AG04449 (cell line): ENCODE measurements around the gene ATF4.

Source experiments
- CTCF ChIA-PET: fragments of 350-600 bp; formaldehyde crosslinking; extraction: SDS; loops from one replicate; lab custom pipeline; 2021; ENCODE audit warnings: antibody characterized with exemption; lab: Yijun Ruan, JAX
- POLR2A ChIA-PET: fragments of 400-600, 350-600 bp; formaldehyde crosslinking; extraction: SDS; loops from one replicate; lab custom pipeline; 2020; ENCODE audit warnings: antibody characterized with exemption, inconsistent platforms; lab: Yijun Ruan, JAX
- DNase-seq: peaks from one replicate; pipeline ENCODE4 v3.0.0-alpha.2; 2010; ENCODE audit warnings: low read depth, low spot score
- H3K4me3 ChIP-seq: 2 replicates; pipeline ENCODE4 v1.5.1; 2011; ENCODE audit warnings: low read depth, mild to moderate bottlenecking, control low read depth, low read length
- TF ChIP-seq, protein P1 (sequence below): IDR thresholded peaks from one replicate; pipeline ENCODE4 v1.5.1; 2011; ENCODE audit warnings: mild to moderate bottlenecking, moderate library complexity, low read length, control low read depth, inconsistent platforms; ENCODE audit not compliant: insufficient read depth; ENCODE audit errors: missing control alignments

Gene ATF4

DNA sequence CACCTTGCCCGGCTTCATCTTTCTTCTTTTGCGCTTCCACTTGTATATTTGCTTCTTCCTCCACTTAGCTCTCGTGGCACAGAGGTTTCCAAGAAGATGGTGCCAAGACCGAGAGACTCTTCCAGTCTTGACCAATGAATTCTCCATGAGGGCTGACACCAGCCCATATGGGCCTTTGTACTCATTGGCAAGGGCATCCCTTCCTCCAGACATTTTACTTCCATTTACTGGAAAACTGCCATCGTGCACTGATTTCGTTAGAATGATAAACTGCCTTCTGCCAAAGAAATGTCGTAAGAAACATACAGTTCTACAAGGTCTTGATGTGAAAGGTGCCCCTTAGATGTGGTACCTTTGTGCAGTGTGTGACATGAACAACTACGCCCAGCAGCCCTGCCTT lies 22.9 kb upstream of the ATF4 start:
- no peak overlapping the region for H3K4me3 ChIP-seq
- POLR2A ChIA-PET = no interaction called here
- TF ChIP-seq, protein P1, sequence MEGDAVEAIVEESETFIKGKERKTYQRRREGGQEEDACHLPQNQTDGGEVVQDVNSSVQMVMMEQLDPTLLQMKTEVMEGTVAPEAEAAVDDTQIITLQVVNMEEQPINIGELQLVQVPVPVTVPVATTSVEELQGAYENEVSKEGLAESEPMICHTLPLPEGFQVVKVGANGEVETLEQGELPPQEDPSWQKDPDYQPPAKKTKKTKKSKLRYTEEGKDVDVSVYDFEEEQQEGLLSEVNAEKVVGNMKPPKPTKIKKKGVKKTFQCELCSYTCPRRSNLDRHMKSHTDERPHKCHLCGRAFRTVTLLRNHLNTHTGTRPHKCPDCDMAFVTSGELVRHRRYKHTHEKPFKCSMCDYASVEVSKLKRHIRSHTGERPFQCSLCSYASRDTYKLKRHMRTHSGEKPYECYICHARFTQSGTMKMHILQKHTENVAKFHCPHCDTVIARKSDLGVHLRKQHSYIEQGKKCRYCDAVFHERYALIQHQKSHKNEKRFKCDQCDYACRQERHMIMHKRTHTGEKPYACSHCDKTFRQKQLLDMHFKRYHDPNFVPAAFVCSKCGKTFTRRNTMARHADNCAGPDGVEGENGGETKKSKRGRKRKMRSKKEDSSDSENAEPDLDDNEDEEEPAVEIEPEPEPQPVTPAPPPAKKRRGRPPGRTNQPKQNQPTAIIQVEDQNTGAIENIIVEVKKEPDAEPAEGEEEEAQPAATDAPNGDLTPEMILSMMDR = no peak
- no peak for DNase-seq
- CTCF ChIA-PET = interaction anchor here (1.1 to 10.7 kb wide), 8 partner anchors 8 to 539 kb away, joined by 4 to 222 read pairs (median 12); partner anchors contain the start of genes RPS19BP1 and TAB1

DNA sequence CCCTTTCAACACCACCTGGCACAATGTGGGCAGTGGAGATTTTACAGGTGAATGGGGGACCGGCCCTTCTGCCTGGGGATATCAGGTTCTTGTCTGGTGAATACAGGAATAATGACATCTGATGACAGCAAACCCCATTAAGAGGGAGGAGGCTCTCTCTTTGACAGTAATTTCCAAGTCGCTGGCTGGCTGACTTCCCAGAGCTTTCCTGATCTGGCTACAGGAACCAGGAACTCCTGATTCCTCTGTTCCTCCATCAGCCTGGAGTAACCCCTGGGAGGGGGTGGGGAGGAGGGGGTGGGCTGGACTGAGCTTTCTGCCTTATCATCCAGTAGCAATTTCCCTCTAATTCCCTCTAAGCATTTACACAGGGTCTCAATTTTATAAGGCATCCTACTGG lies 22.0 kb upstream of the ATF4 start:
- TF ChIP-seq, protein P1 = no peak
- H3K4me3 ChIP-seq = no peak overlapping the region
- ChIA-PET POLR2A (no interaction called here), CTCF (interaction anchor here (0.9 to 10.7 kb wide), 6 partner anchors 16 to 538 kb away, joined by 3 to 222 read pairs (median 73); partner anchors contain the start of genes ATF4 and RPS19BP1)
- no peak for DNase-seq

DNA sequence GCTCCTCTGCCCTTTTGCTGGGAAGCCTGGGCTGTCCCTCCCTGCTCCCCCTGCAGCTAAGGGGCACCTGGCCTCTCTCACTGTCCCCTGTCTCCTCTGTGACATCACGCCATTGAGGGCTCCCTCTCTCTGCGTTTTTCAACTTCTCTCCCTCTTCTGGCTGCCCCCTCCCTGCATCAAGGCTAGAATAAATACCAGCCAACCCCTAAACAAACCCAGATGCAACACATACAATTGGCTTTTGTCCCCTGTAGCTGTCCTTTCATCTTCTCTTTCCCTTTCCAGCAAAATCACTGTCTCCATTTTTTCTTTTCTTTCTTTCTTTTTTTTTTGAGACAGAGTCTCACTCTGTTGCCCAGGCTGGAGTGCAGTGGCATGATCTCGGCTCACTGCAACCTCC lies 21.6 kb upstream of the ATF4 start:
- no peak for DNase-seq
- TF ChIP-seq, protein P1 = no peak
- POLR2A ChIA-PET = no interaction called here
- H3K4me3 ChIP-seq = no peak overlapping the region
- CTCF ChIA-PET = interaction anchor here (1.0 to 10.7 kb wide), 5 partner anchors 15 to 29 kb away, joined by 4 to 222 read pairs (median 132); partner anchors contain the start of genes ATF4 and RPS19BP1

DNA sequence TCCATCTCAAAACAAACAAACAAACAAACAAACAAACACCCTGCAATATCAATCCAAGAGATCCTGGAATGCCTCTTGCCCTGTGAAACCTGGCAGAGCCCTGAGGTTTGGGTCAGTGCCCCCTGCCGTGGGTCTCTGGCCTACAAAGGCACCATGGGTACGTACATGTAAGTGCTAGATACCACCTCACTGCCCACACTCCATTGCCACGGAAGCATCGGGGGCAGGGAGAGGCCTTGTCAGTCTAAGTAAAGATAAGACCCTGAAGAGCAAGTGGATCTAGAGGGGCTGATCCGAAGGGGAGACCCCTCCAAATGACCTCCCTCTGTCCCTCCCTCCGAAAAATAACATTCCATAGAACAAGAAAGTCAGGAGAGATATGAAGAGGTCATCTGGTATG lies 20.3 kb upstream of the ATF4 start:
- TF ChIP-seq, protein P1 = no peak
- ChIA-PET CTCF (interaction anchor here (9.0 to 10.4 kb wide), 2 partner anchors 14 to 27 kb away, joined by 172 to 222 read pairs; partner anchors contain the start of gene RPS19BP1), POLR2A (no interaction called here)
- no peak for DNase-seq
- no peak overlapping the region for H3K4me3 ChIP-seq

DNA sequence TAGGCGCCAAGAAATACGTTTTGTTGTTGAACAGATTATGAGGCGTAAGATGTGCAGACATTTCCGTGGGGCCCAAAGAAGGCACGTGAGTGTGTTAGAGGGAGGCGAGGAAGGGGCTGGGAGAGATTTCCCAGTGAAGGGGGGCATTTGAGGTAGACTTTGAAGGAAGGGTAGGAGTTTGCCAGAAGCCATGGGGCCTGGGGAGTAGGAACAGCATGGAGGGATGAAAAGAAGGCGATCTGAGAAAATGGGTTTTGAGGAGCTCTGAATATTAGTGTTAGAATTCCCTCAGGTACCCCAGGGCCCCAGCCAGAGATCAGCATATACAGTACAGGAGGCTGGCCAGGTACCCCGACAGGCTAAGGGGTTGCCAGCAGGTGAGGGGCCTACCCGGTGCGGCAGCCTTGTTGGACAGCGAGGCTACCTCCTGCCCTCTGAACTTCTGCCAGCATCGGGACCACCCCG lies 18.7 kb upstream of the ATF4 start:
- CTCF ChIA-PET = interaction anchor here (0.9 to 10.4 kb wide), 7 partner anchors 9 to 102 kb away, joined by 3 to 172 read pairs (median 5); partner anchors contain the start of gene TAB1
- no peak for DNase-seq
- POLR2A ChIA-PET = interaction anchor here (0.6 to 1.6 kb wide), 9 partner anchors 14 to 184 kb away, joined by 3 to 16 read pairs (median 4); partner anchors contain the start of genes ATF4 and TAB1
- H3K4me3 ChIP-seq = peak overlapping the region; percentile 75
- TF ChIP-seq, protein P1 = no peak

DNA sequence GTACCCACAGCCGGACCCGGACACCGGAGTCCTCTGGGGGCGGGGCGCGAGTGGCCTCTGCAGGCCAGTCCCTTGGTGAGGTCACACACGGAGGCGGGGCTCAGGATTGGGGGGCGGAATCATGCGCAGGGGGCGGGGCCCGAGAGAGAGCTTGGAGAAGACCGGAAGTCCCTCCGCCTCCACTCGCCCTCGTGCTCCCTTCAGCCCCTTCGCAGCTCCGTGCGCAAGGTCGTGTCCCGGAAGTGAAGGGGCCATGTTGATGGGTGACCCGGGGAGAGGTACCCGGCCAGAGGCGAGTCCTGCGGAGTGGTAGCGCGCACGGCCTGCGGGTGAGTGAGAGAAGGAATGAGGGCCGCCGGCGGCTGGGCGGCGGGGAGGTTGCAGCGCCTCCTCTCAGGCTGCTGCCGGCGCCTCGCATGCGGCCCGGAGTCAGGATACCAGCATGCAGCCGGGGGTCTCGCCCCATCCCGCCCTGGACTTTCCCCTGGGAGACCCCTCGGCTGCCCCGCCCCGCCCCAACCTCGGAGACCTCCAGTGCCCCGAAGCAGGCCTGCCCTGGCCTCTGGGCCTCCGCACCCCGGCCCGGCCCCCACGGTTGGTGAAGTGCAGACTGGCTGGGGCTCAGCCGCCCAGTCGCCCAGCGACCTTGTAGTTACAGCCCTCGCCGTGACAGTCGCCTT lies 18.1 kb upstream of the ATF4 start, which contains the start of gene MIEF1:
Gene MIEF1, plus strand, starts transcription at position 182 of the 680 bp plus-strand sequence. CDS start 9,005 bp downstream, outside the sequence.
- CTCF ChIA-PET = interaction anchor here (0.9 to 10.4 kb wide), 8 partner anchors 8 to 102 kb away, joined by 3 to 172 read pairs (median 6); partner anchors contain the start of gene TAB1
- TF ChIP-seq, protein P1 = peak; percentile 18
- POLR2A ChIA-PET = interaction anchor here (0.6 to 1.6 kb wide), 8 partner anchors 14 to 184 kb away, joined by 3 to 16 read pairs (median 4); partner anchors contain the start of genes ATF4 and TAB1
- H3K4me3 ChIP-seq = peak within 1 kb of the TSS; percentile 75
- peak; percentile 63 for DNase-seq
